ENCODE results near the gene SGTA.

GRCh38 chr19:2759362-2759761, 23.7 kb downstream of the SGTA start:
- TF ChIP-seq CTCF (IDR thresholded peaks at IDR 0.05; ENCODE audit: low read length) = no peak
- no peak for TF ChIP-seq EZH2 (optimal IDR thresholded peaks at IDR 0.05; ENCODE audit: low read depth, low read length)
